GM18951 (cell line): ENCODE data around the gene DNAJC15.
"Not testable (repeated sequence)": the region's sequence is repeated elsewhere in the genome, so short reads cannot be mapped to it uniquely, and the experiment has no call there.

Experiments used
- POLR2A ChIP-seq: IDR thresholded peaks from 4 replicates; pipeline ENCODE4 v1.6.1; 2011; ENCODE audit warnings: mild to moderate bottlenecking; ENCODE audit not compliant: insufficient read length, insufficient read depth; ENCODE audit errors: extremely low read depth
- in situ Hi-C: fragments of 300-500 bp; cut with MboI; formaldehyde crosslinking; loops from one replicate; pipeline ENCODE4 v1.12.0; 2022; ENCODE audit warnings: low sequenced_read_pairs, mixed read lengths, inconsistent platforms; ENCODE audit not compliant: unreplicated experiment

Gene DNAJC15

DNA sequence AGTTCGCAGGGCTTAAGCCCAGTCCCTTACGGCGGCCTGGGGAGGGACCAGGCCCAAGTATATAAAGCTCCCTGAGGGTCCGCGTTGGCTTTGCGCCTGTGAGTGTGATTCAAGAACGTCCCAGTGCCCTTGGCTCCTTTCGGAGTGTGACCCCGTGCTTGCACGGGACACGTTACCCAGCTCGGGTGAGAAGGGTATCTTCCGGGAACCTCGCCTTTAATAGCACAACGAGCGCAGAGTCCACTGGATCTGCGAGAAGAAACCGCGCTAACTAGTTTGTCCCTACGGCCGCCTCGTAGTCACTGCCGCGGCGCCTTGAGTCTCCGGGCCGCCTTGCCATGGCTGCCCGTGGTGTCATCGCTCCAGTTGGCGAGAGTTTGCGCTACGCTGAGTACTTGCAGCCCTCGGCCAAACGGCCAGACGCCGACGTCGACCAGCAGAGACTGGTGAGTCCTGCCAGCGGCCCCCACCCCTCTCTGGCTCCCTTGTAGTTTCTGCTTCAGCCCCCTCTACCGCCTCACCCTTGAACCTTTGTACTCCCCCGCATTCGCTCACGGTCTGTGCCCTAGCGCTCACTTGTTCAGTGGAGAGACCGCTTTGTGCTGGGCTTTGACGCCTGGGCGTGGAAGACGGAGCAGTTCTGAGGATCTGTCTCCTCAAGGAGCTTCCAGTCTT is at the start of gene DNAJC15:
TSS of gene DNAJC15 (plus strand) at position 298 of the 675 bp plus-strand sequence. CDS start at position 339, 41 bp downstream.
- in situ Hi-C loops: no loop called here
- TF ChIP-seq POLR2A: peak; percentile 90

DNA sequence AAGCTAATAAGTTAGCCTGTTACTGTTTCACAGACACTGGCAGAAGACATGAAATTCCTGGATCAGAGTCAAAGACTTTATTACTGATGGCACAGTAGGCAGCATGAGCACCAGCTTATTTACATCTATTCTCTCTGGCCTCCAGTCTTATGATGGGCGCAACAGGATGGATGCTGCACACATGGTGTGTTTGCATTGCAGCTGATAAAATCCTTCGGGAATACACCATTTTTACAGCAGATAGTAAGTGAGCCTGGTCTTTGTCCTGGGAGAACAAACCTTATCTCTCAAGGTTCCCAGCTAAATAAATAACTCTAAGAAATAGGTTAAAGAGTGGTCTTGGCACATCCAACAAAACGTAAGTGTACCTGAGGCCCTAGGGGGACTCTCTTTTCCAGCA is 47.3 kb upstream of the DNAJC15 start:
- TF ChIP-seq POLR2A: no peak
- in situ Hi-C loops: no loop called here

DNA sequence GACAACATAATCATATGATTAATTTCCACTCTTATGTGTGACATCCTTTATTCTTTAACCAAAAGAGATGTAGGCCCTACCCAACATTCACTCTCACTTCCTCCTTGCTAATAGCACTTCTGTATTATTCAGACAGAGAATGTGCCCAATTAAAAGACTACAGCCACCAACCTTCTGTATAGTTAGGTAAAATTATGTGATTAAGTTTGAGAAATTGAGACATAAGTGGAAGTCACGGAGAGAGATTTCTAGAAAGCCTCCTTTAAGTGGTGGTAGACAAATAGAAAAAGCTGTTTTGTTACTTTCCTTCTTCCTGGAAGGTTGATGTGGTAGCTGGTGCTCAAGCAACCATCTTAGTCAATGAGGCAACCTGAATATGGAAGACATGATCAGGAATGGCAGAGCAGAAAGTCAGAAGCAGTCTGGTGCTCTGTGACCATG is 46.1 kb upstream of the DNAJC15 start:
- in situ Hi-C loops: no loop called here
- no peak for TF ChIP-seq POLR2A

DNA sequence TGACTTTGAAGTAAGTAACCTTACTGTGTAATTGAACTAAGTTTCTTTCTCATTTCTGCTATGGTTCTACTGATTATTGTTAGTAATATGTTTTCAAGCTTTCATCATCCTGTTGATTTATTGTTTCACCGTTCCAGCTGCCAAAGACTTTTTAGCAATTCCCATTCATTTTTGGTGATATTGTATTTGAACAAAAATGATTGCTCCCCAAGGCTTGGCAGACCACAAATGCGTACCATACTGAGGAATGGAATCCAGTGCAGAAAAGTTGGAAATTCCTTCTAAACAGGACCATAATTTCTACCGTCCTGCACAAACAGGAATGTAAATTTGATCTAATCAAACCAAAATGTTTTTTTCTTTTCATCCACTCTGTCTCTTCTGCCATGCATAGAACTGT is 42.1 kb upstream of the DNAJC15 start:
- TF ChIP-seq POLR2A: no peak
- in situ Hi-C loops: no loop called here

DNA sequence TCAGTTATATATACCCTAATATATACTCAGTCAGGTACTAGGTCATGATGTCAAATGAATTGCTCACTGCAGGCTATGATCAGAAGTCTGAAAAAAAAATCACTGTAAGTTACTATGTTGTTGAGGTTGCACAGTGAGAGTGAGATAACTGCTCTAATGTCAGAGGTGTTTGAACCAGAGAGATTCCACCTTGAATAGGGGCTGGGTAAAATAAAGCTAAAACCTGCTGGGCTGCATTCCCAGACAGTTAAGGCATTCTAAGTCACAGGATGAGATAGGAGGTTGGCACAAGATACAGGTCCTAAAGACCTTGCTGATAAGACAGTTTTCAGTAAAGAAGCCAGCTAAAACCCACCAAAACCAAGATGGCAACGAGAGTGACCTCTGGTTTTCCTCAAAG is 41.5 kb upstream of the DNAJC15 start:
- in situ Hi-C loops: no loop called here
- no peak for TF ChIP-seq POLR2A

DNA sequence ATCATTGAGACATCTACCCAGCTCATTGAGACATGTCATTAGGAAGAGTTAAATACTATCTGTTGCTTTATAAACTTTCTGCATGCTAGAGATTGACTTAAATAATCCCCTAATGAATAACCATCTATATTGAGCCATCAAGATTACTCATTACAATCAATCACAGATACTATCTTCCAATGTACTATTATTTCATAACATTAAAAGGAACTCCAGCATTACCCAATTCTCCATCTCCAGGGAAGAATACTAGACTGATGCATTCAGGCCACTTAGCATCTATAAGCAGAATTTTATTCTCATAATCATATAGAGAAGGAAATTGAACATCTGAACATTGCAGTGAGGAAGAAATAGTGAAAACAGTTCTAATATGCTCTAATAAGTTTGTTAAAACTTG is 39.4 kb upstream of the DNAJC15 start:
- in situ Hi-C loops: no loop called here
- TF ChIP-seq POLR2A: no peak

DNA sequence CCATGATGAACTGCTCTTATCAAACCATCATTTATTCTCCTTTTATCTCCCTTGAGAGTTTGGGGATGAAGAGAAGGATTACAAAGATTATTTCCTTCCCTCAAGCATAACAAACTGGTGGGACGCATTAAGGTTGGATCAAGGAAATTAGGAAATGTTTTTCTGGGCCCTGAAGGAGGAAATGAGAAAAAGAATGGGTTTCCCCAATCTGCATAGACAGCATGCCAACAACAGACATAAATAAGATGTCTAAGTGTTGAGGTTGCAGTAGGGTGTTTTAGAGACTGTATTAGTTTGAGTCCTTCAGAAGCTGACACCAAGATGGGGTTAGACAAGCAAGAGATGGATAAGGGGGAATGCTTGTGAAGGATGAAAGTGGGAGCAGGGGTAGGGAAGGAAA is 38.7 kb upstream of the DNAJC15 start:
- in situ Hi-C loops: no loop called here
- TF ChIP-seq POLR2A: no peak

DNA sequence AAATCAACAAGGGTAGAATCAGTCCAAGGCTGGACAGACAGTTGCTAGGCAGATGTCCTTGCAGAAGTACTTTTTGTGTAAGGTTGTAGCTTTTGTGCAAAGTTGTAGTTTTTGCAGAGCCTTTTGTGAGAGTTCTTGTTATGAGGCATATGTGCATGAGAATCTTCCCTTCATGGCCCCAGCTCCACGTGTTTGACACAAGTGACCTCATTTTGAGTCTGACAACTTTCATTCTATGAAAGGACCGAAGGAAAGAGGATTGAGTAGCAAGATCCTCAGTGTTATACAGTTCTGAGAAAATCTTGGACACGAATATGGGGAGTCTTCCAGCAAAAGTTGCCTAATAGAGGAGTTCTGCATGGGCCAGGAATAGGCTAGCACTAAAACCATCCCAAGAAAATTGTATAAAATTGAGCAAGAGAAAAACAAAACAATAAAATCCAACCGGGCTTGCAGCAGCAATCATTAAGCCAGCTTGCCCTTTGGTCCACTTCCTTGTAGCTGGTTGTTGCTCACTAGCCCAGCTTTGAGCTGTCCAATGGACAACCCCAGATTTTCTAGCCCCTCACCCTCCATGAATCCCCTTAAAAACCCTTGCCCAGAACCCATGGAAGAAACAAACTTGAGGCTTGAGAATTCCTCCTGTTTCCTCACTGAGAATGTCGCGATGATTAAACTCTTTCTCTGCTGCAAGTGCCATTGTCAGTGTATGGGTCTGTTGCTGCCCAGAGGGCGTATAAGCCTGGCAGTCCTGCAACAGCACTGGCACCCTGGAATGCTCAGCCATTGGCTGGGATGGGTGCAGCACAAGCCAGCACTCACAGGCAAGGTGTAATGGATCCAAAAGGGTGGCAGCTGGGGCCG is 37.8 kb upstream of the DNAJC15 start:
- in situ Hi-C loops: no loop called here

DNA sequence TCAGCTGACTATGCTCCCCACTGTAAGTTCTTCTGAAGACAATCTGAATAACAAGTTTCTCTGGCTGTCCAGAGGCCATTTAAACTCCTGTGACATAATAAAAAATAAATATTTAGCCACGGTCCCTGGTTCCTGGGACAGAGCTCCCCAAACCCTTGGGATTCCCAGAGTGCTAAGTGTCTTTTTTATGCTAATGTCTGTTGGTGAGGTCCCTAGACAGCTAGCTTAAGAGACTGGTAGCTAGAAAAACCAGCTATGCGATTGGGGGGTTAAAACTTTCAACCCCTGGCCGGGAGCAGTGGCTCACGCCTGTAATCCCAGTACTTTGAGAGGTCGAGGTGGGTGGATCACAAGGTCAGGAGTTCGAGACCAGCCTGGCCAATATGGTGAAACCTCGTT is 37.2 kb upstream of the DNAJC15 start:
- TF ChIP-seq POLR2A: no peak
- in situ Hi-C loops: no loop called here

More for the DNA sequence above, 37.8 kb upstream of the DNAJC15 start:
- TF ChIP-seq POLR2A: no peak

DNA sequence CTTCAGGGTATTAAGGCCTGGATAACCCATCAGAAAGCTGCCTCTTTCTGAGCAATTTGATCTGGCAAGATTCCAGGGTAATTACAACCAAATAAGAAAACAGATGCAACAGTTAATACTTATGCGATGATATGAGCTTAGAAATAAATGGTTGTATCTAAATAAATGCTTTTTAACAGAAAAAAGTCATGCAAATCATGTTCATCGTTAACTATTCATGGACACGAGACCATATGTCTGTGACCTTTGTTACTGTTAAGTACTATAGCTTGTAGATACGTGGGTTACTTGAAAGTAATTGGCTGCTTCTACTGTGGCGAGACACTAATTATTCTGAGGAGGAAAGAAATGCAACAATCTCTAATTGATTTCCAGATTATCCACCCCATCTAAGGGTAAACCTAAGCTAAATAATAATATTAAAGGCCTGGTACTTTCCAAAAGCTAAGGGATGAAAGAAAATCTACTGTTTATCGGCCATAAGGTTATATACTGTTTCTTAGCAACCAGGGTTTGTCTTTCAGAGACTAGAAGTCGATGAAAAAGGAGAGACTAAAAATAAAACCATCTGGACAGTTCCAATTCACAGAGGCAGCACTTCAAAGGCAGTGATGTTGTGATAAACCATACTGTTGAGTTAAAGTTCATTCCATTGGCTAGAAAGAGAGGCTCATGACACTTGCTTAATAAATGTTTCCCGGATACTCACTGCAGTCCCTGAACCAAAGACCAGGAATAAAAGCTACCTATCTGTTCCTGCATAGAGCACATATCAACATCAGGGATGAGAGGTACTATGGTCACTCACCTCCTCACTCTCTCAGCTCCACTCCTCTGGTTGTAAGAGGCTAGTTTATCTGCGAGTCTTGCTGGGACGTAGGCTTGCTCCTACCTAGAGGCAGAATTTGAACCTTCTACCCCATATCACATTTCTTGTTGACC is 32.8 kb upstream of the DNAJC15 start:
- in situ Hi-C loops: no loop called here
- TF ChIP-seq POLR2A: no peak

DNA sequence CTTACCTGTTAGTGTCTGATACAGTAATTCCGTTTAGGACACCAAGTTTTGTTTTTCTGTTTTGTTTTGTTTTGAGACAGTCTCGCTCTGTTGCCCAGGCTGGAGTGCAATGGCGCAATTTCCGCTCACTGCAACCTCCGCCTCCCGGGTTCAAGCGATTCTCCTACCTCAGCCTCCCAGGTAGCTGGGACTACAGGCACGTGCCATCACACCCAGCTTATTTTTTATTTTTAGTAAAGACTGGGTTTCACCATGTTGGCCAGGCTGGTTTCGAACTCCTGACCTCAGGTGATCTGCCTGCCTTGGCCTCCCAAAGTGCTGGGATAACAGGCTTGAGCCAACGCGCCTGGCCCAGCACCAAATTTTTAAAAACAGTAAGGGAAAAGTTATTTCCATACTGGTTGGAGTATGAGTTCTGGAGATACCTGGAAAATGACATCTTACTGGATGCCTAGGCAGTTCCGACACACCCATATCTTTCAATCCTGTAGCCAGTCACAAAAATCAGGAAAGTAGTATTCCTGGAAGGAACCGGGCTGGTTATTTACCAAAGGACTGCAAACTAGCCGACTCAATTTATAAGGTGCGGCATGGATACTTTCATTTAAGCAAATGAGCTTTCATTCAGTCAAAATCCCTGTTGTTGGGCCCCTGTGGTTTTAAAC is 32.0 kb upstream of the DNAJC15 start:
- in situ Hi-C loops: not testable (repeated sequence)

DNA sequence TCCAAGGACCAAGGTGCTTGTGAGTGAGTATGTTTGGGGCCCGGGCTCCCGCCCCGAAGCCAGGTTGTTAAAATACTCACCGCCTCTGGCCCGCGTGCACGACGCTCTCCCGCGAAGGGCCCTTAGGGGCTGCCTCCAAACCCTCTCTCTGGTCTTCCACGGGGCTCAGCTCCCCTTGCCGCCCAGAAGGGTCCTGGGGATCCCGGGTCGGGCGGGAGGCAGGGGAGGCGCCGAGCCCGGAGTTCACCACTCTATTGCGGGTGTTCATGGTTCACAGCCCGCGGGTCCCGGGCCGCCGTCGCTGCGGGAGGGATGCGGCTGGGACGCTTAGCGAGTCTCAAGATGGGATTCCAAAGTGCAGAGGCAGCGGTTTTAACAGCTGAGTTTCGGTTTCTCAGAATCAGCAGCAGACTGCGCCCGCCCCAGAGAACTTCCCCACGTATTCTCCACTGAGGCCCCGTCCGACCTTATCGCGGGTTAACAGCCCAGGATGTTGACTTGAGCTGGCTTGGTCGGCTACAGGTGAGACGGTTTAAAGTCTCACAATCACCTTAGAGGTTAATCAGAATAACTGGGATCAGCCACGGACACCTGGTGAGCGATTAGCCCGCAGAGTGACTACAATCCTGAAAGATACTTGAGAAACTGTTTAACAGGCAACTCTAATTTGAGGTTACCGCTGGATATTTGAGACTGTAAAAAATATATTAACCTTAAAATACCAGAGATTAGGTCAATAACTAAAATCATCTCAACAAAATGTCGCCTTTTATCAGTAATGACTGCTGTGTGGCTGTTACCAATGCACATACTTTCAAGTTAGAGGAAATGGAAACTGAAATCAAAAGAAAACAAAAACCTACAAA is 31.3 kb upstream of the DNAJC15 start, which contains the start of gene EPSTI1:
TSS of gene EPSTI1 (minus strand) at position 344 of the 866 bp plus-strand sequence. CDS start at position 268, 76 bp downstream.
- in situ Hi-C loops: no loop called here

DNA sequence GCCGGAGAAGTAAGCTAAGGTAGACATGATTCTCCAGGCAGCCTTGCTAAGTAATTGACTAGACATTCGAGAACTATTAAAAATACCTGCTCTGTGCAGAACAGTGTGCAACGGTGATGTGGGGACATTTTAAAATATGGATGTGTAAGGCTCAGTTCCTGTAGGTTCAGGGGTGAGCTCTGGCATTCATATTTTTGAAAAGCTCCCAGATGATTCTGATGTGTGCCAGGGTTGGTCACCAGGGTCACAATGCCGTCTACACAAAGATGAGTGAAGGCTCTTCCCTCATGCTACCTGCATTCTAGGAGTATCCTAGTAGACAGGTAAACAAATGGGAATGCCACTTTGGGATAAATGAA is 30.6 kb upstream of the DNAJC15 start:
- TF ChIP-seq POLR2A: no peak

More for the DNA sequence above, 31.3 kb upstream of the DNAJC15 start, which contains the start of gene EPSTI1:
- TF ChIP-seq POLR2A: peak; percentile 71

More for the DNA sequence above, 30.6 kb upstream of the DNAJC15 start:
- in situ Hi-C loops: no loop called here
